Mucosa of descending colon (tissue), 3 donors: ENCODE measurements around the gene YTHDC2. TPM values are rescaled to one million over a fixed set of nuclear protein-coding genes. Genes with fewer than 3 reads are reported as not detected.
"Not testable (repeated sequence)": the region's sequence is repeated elsewhere in the genome, so short reads cannot be mapped to it uniquely, and the experiment has no call there.

Experiments used
- ATAC-seq: fragments of 200-7000 bp; cut with Tn5 transposase; one replicate; pipeline ENCODE4 v1.9.1; 2020; ENCODE audit warnings: mild to moderate bottlenecking, moderate library complexity
- DNase-seq, 3 donors: peaks; one replicate each; pipeline ENCODE4 v3.0.0-alpha.2; 2020
- H3K36me3 ChIP-seq: fragments of 200-600 bp; one replicate; pipeline ENCODE4 v1.8.0; 2021; ENCODE audit warnings: low read depth, mild to moderate bottlenecking
- H3K4me1 ChIP-seq: fragments of 200-600 bp; one replicate; pipeline ENCODE4 v1.8.0; 2021; ENCODE audit warnings: low read depth, mild to moderate bottlenecking
- H3K4me3 ChIP-seq: fragments of 200-600 bp; one replicate; pipeline ENCODE4 v1.8.0; 2021; ENCODE audit warnings: mild to moderate bottlenecking
- H3K9me3 ChIP-seq: fragments of 200-600 bp; one replicate; pipeline ENCODE4 v1.8.0; 2021; ENCODE audit warnings: mild to moderate bottlenecking
- CTCF ChIP-seq: fragments of 200-600 bp; IDR thresholded peaks from one replicate; pipeline ENCODE4 v1.8.0; 2022; ENCODE audit warnings: antibody characterized with exemption, mild to moderate bottlenecking
- intact Hi-C, 2 donors: fragments of 100-400 bp; cut with DNase I in 1 of 2; cut with micrococcal nuclease in 1 of 2; formaldehyde crosslinking; loops; one replicate each; pipeline versions ENCODE4 v1.11.0 to v1.11.1; 2022; cut with DNase I, micrococcal nuclease
- total RNA-seq, 3 donors: library from RNA; stranded (reverse); fragmentation: NEBNext Ultra II Directional in 2 of 3; extraction: Animal tissue kit (Norgen Biotek cat#: 25700) in 2 of 3; gene quantifications; one replicate each; pipeline versions ENCODE4 v1.2.1 to v1.2.4, GENCODE V29; 2021 to 2023
- donor health status: DM: no; HTN: no; CAD: no; lungs with moderate emphysema.
- donor health status: DM: no; HTN: no; CAD: no.
- donor health status: DM: no; HTN: yes; CAD: no.

YTHDC2 gene
- total RNA-seq, 3 donors from 2014 or later: 19.3 to 23.5 (median 22.4) TPM

GRCh38 chr5:113600255-113600905, 86.9 kb downstream of the YTHDC2 start:
- intact Hi-C loops: loop anchor here in 1 of 2 donors (10.0 kb wide), 2 partner anchors 226 to 606 kb away; no protein-coding TSS in a partner anchor
- ATAC-seq (no peak), DNase-seq (no peak)
- no peak for TF ChIP-seq CTCF
- no peaks in the 10 kb centered on the region for H3K4me1 ChIP-seq
- H3K4me3 ChIP-seq: no peak overlapping the region
- H3K9me3 ChIP-seq: no peaks in the 10 kb centered on the region
- H3K36me3 ChIP-seq: no peaks in the 10 kb centered on the region

GRCh38 chr5:113601423-113601822, 87.9 kb downstream of the YTHDC2 start:
- H3K4me3 ChIP-seq: no peak overlapping the region
- DNase-seq: no peak
- H3K4me1 ChIP-seq: no peaks in the 10 kb centered on the region
- H3K9me3 ChIP-seq: no peaks in the 10 kb centered on the region
- intact Hi-C loops: loop anchor here in 1 of 2 donors (10.0 kb wide), 2 partner anchors 227 to 607 kb away; no protein-coding TSS in a partner anchor
- no peaks in the 10 kb centered on the region for H3K36me3 ChIP-seq
- TF ChIP-seq CTCF: no peak
- no peak for ATAC-seq

- DNase-seq, H3K4me3 ChIP-seq, H3K36me3 ChIP-seq, H3K4me1 ChIP-seq, ATAC-seq, H3K9me3 ChIP-seq: not testable (repeated sequence)
- intact Hi-C loops: loop anchor here in 1 of 2 donors (10.0 kb wide), 2 partner anchors 228 to 608 kb away; no protein-coding TSS in a partner anchor
These were observed 89.8 kb downstream of the YTHDC2 start for GRCh38 chr5:113603246-113603645.

- DNase-seq (peak in 1 of 3 donors; percentile 55), ATAC-seq (peak; percentile 67)
- intact Hi-C loops: loop anchor here in 1 of 2 donors (10.0 kb wide), 2 partner anchors 232 to 612 kb away; no protein-coding TSS in a partner anchor
- no peaks in the 10 kb centered on the region for H3K36me3 ChIP-seq
- no peaks in the 10 kb centered on the region for H3K4me1 ChIP-seq
- no peak overlapping the region for H3K4me3 ChIP-seq
- TF ChIP-seq CTCF: peak; percentile 11
- H3K9me3 ChIP-seq: no peaks in the 10 kb centered on the region
These were observed 93.0 kb downstream of the YTHDC2 start for GRCh38 chr5:113606298-113607134.

- intact Hi-C loops: loop anchor here in 1 of 2 donors (10.0 kb wide), 2 partner anchors 233 to 613 kb away; no protein-coding TSS in a partner anchor
- DNase-seq: no peak
- no peaks in the 10 kb centered on the region for H3K36me3 ChIP-seq
- H3K4me3 ChIP-seq: no peak overlapping the region
- no peaks in the 10 kb centered on the region for H3K4me1 ChIP-seq
- H3K9me3 ChIP-seq: no peaks in the 10 kb centered on the region
- TF ChIP-seq CTCF: no peak
- no peak for ATAC-seq
These were observed 93.9 kb downstream of the YTHDC2 start for GRCh38 chr5:113607361-113607760.
